ENCODE measurements around the gene MOB1A. TPM values are rescaled to one million over a fixed set of nuclear protein-coding genes. Genes with fewer than 3 reads are reported as not detected.

The MOB1A gene
- total and polyA plus RNA-seq, 10 of the 15 experiments (the other 5 are each of a cell fraction or from before 2014, with no cell fraction given) = 41.2 to 232 (median 172) TPM

DNA sequence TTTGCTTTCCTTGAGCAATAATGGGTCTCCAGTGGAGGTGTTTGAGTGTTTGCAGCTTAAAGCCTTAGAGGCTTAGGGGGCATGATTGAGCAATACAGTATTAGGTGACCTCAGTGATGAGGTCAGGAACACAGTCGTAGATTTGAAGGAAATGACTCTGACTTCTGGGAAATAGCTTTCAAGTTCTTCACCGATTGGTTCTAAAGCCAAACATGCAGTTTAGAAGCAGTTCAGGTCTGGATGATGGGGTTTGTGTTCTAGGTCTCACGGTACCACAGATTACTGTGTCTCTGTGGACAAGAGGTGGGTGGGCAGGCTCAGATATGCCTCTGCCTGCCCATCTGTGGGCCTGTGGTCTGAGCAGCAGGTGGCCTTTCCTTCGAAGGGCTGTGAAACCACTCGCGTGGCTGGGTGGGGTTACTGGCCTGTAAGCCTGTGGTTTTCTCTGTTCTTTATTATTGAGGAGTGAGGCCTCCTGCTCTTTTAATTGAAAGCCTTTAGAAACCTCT is 27.6 kb upstream of the MOB1A start (continued):
- no peak for TF ChIP-seq EZH2 (IDR thresholded peaks at IDR 0.05; ENCODE audit: borderline replicate concordance, control insufficient read depth, low read depth, low read length)
- no peak for TF ChIP-seq FOS (IDR thresholded peaks at IDR 0.05; ENCODE audit: borderline replicate concordance, extremely low read depth, insufficient read length)
- TF ChIP-seq, protein P1, sequence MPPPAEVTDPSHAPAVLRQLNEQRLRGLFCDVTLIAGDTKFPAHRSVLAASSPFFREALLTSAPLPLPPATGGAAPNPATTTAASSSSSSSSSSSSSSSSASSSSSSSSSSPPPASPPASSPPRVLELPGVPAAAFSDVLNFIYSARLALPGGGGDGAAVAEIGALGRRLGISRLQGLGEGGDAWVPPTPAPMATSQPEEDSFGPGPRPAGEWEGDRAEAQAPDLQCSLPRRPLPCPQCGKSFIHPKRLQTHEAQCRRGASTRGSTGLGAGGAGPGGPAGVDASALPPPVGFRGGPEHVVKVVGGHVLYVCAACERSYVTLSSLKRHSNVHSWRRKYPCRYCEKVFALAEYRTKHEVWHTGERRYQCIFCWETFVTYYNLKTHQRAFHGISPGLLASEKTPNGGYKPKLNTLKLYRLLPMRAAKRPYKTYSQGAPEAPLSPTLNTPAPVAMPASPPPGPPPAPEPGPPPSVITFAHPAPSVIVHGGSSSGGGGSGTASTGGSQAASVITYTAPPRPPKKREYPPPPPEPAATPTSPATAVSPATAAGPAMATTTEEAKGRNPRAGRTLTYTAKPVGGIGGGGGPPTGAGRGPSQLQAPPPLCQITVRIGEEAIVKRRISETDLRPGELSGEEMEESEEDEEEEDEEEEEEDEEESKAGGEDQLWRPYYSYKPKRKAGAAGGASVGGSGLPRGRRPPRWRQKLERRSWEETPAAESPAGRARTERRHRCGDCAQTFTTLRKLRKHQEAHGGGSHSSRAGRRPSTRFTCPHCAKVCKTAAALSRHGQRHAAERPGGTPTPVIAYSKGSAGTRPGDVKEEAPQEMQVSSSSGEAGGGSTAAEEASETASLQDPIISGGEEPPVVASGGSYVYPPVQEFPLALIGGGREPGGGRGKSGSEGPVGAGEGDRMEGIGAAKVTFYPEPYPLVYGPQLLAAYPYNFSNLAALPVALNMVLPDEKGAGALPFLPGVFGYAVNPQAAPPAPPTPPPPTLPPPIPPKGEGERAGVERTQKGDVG (CRISPR knock-in tag; IDR thresholded peaks at IDR 0.05) = no peak
- peak; percentile 94 for TF ChIP-seq RUNX3 (IDR thresholded peaks at IDR 0.05; ENCODE audit: low read length)
- TF ChIP-seq, protein P2, sequence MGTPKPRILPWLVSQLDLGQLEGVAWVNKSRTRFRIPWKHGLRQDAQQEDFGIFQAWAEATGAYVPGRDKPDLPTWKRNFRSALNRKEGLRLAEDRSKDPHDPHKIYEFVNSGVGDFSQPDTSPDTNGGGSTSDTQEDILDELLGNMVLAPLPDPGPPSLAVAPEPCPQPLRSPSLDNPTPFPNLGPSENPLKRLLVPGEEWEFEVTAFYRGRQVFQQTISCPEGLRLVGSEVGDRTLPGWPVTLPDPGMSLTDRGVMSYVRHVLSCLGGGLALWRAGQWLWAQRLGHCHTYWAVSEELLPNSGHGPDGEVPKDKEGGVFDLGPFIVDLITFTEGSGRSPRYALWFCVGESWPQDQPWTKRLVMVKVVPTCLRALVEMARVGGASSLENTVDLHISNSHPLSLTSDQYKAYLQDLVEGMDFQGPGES (IDR thresholded peaks at IDR 0.05) = no peak
- peak; percentile 16; the same call in 1 of the 2 replicates for TF ChIP-seq RAD21 (IDR thresholded peaks at IDR 0.05; ENCODE audit: insufficient read depth, low read depth, low read length)
- 0 out of 2 replicates have a peak, but pooled peaks have one; percentile 26 for TF ChIP-seq FOXM1 (IDR thresholded peaks at IDR 0.05; ENCODE audit: low read depth, low read length)
- TF ChIP-seq MTA3 (IDR thresholded peaks at IDR 0.05; ENCODE audit: borderline replicate concordance, low read length) = no peak; the same call in 1 of the 2 replicates
- TF ChIP-seq POLR2A (IDR thresholded peaks at IDR 0.05; ENCODE audit: low read depth, low read length) = peak; percentile 65
- TF ChIP-seq, protein P3, sequence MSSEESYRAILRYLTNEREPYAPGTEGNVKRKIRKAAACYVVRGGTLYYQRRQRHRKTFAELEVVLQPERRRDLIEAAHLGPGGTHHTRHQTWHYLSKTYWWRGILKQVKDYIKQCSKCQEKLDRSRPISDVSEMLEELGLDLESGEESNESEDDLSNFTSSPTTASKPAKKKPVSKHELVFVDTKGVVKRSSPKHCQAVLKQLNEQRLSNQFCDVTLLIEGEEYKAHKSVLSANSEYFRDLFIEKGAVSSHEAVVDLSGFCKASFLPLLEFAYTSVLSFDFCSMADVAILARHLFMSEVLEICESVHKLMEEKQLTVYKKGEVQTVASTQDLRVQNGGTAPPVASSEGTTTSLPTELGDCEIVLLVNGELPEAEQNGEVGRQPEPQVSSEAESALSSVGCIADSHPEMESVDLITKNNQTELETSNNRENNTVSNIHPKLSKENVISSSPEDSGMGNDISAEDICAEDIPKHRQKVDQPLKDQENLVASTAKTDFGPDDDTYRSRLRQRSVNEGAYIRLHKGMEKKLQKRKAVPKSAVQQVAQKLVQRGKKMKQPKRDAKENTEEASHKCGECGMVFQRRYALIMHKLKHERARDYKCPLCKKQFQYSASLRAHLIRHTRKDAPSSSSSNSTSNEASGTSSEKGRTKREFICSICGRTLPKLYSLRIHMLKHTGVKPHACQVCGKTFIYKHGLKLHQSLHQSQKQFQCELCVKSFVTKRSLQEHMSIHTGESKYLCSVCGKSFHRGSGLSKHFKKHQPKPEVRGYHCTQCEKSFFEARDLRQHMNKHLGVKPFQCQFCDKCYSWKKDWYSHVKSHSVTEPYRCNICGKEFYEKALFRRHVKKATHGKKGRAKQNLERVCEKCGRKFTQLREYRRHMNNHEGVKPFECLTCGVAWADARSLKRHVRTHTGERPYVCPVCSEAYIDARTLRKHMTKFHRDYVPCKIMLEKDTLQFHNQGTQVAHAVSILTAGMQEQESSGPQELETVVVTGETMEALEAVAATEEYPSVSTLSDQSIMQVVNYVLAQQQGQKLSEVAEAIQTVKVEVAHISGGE (CRISPR knock-in tag; IDR thresholded peaks at IDR 0.05) = no peak
- no peak for TF ChIP-seq CBX3 (IDR thresholded peaks at IDR 0.05; ENCODE audit: borderline replicate concordance, low read depth)
- no peak for TF ChIP-seq HCFC1 (IDR thresholded peaks at IDR 0.05; ENCODE audit: low read length)
- no peak for TF ChIP-seq ZNF24 (IDR thresholded peaks at IDR 0.05)
- TF ChIP-seq, protein P4, sequence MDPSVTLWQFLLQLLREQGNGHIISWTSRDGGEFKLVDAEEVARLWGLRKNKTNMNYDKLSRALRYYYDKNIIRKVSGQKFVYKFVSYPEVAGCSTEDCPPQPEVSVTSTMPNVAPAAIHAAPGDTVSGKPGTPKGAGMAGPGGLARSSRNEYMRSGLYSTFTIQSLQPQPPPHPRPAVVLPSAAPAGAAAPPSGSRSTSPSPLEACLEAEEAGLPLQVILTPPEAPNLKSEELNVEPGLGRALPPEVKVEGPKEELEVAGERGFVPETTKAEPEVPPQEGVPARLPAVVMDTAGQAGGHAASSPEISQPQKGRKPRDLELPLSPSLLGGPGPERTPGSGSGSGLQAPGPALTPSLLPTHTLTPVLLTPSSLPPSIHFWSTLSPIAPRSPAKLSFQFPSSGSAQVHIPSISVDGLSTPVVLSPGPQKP (IDR thresholded peaks at IDR 0.05; ENCODE audit: low read depth, low read length) = no peak
- peak; percentile 31; the same call in 1 of the 2 replicates for TF ChIP-seq EED (IDR thresholded peaks at IDR 0.05; ENCODE audit: low read depth)
- TF ChIP-seq ASH2L (IDR thresholded peaks at IDR 0.05; ENCODE audit: borderline replicate concordance, low read depth) = no peak
- TF ChIP-seq NR2C2 (IDR thresholded peaks at IDR 0.05; ENCODE audit: borderline replicate concordance, control insufficient read depth, insufficient read length, low read depth) = no peak
- peak; percentile 39 to 44; a peak in 2 of 4 replicates for TF ChIP-seq IKZF2 (IDR thresholded peaks at IDR 0.05)
- TF ChIP-seq CREB1 (IDR thresholded peaks at IDR 0.05; ENCODE audit: low read depth) = peak; percentile 79
- TF ChIP-seq ZSCAN29 (IDR thresholded peaks at IDR 0.05) = no peak
- 0 out of 2 replicates have a peak, but pooled peaks have one; percentile 9 for TF ChIP-seq MEF2A (IDR thresholded peaks at IDR 0.05; ENCODE audit: insufficient read depth, low read depth, low read length)
- peak; percentile 88; the same call in 1 of the 2 replicates for TF ChIP-seq WRNIP1 (IDR thresholded peaks at IDR 0.05; ENCODE audit: borderline replicate concordance, low read depth, low read length)

All from GM12878 (cell line).